Measurements from ENCODE around the gene ALLC. TPM values are rescaled to one million over a fixed set of nuclear protein-coding genes. Genes with fewer than 3 reads are reported as not detected.

Gene ALLC
- total and polyA plus RNA-seq, 2 donors (not counting 1 experiment from before 2014, with no cell fraction given) = not detected

GRCh38 chr2:3627500-3628100 is 30.4 kb upstream of the ALLC start:
- H3K27me3 Mint-ChIP-seq = peaks cover 6% of the 10 kb centered on the region
- intact Hi-C loops (cut with micrococcal nuclease) = no loop called here
- no peaks in the 10 kb centered on the region for H3K4me1 Mint-ChIP-seq
- H3K4me3 ChIP-seq (ENCODE audit: control extremely low read depth in 1 of 5, extremely low read depth in 1 of 5, insufficient read depth in 1 of 5, low read depth in 2 of 5, low read length in 4 of 5) = no peak overlapping the region
- H3K9me3 ChIP-seq (ENCODE audit: control extremely low read depth in 1 of 3, control insufficient read depth in 2 of 3, insufficient read depth in 1 of 3, low read length in 2 of 3) = peaks cover 0 to 6% (median 0%) of the 10 kb centered on the region in 3 donors
- H3K36me3 ChIP-seq (replicated peaks in 1 of 2; ENCODE audit: control extremely low read depth in 1 of 2, control insufficient read depth in 1 of 2, extremely low read depth in 1 of 2, insufficient read depth in 2 of 2, low read length in 1 of 2) = no peaks in the 10 kb centered on the region
- 95% methylated on average over 20 of the region's 21 CpGs for WGBS (ENCODE audit: insufficient coverage)
- H3K27ac ChIP-seq (ENCODE audit: low read length in 2 of 2) = no peak overlapping the region
- TF ChIP-seq EZH2 (IDR thresholded peaks at IDR 0.05; ENCODE audit: borderline replicate concordance, insufficient read depth, low read depth, low read length, poor library complexity, severe bottlenecking) (no peak), CTCF (IDR thresholded peaks at IDR 0.05) (no peak)
- no peak overlapping the region for H3K27ac Mint-ChIP-seq
- H3K79me2 ChIP-seq (ENCODE audit: control insufficient read depth, insufficient read depth, low read length) = no peaks in the 10 kb centered on the region
- no peak overlapping the region for H2AFZ ChIP-seq (ENCODE audit: insufficient read depth, low read depth, low read length, poor library complexity, severe bottlenecking)
- H3K4me2 ChIP-seq (replicated peaks; ENCODE audit: low read depth, low read length, poor library complexity, severe bottlenecking) = no peak overlapping the region
- CTCF ChIA-PET = no interaction called here
- ATAC-seq (ENCODE audit: low read depth) (no peak), DNase-seq (no peak)
- POLR2A ChIA-PET = no interaction called here
- H4K20me1 ChIP-seq (ENCODE audit: control insufficient read depth, insufficient read depth, low read length, poor library complexity, severe bottlenecking) = no peaks in the 10 kb centered on the region
- no peak overlapping the region for H3K9ac ChIP-seq (ENCODE audit: low read length)
- H3K9me3 Mint-ChIP-seq (ENCODE audit: insufficient read depth) = no peaks in the 10 kb centered on the region
- no peak overlapping the region for H3K4me3 Mint-ChIP-seq
- peaks cover 0 to 5% (median 0%) of the 10 kb centered on the region in 4 experiments for H3K27me3 ChIP-seq (replicated peaks in 1 of 4; ENCODE audit: control extremely low read depth in 1 of 4, control insufficient read depth in 3 of 4, insufficient read depth in 4 of 4, low read length in 3 of 4)
- H3K4me1 ChIP-seq (ENCODE audit: control insufficient read depth in 2 of 2, insufficient read depth in 2 of 2, low read length in 2 of 2) = no peaks in the 10 kb centered on the region

GRCh38 chr2:3628241-3628679 is 29.7 kb upstream of the ALLC start:
- H3K27me3 Mint-ChIP-seq = peaks cover 6% of the 10 kb centered on the region
- TF ChIP-seq EZH2 (IDR thresholded peaks at IDR 0.05; ENCODE audit: borderline replicate concordance, insufficient read depth, low read depth, low read length, poor library complexity, severe bottlenecking) (no peak), CTCF (IDR thresholded peaks at IDR 0.05) (no peak)
- no peaks in the 10 kb centered on the region for H3K9me3 Mint-ChIP-seq (ENCODE audit: insufficient read depth)
- DNase-seq (no peak), ATAC-seq (ENCODE audit: low read depth) (no peak)
- Histone ChIP-seq H3K9ac (ENCODE audit: low read length) (no peak overlapping the region), H3K79me2 (ENCODE audit: control insufficient read depth, insufficient read depth, low read length) (no peaks in the 10 kb centered on the region), H3K4me2 (replicated peaks; ENCODE audit: low read depth, low read length, poor library complexity, severe bottlenecking) (no peak overlapping the region), H3K4me1 (ENCODE audit: control insufficient read depth in 2 of 2, insufficient read depth in 2 of 2, low read length in 2 of 2) (no peaks in the 10 kb centered on the region), H3K9me3 (ENCODE audit: control extremely low read depth in 1 of 3, control insufficient read depth in 2 of 3, insufficient read depth in 1 of 3, low read length in 2 of 3) (peaks cover 0 to 6% (median 0%) of the 10 kb centered on the region in 3 donors), H3K36me3 (replicated peaks in 1 of 2; ENCODE audit: control extremely low read depth in 1 of 2, control insufficient read depth in 1 of 2, extremely low read depth in 1 of 2, insufficient read depth in 2 of 2, low read length in 1 of 2) (no peaks in the 10 kb centered on the region), H3K27ac (ENCODE audit: low read length in 2 of 2) (no peak overlapping the region), H4K20me1 (ENCODE audit: control insufficient read depth, insufficient read depth, low read length, poor library complexity, severe bottlenecking) (no peaks in the 10 kb centered on the region), H2AFZ (ENCODE audit: insufficient read depth, low read depth, low read length, poor library complexity, severe bottlenecking) (no peak overlapping the region), H3K27me3 (replicated peaks in 1 of 4; ENCODE audit: control extremely low read depth in 1 of 4, control insufficient read depth in 3 of 4, insufficient read depth in 4 of 4, low read length in 3 of 4) (peaks cover 0 to 5% (median 0%) of the 10 kb centered on the region in 4 experiments), H3K4me3 (ENCODE audit: control extremely low read depth in 1 of 5, extremely low read depth in 1 of 5, insufficient read depth in 1 of 5, low read depth in 2 of 5, low read length in 4 of 5) (no peak overlapping the region)
- intact Hi-C loops (cut with micrococcal nuclease) = no loop called here
- POLR2A ChIA-PET = no interaction called here
- no peaks in the 10 kb centered on the region for H3K4me1 Mint-ChIP-seq
- no peak overlapping the region for H3K4me3 Mint-ChIP-seq
- no peak overlapping the region for H3K27ac Mint-ChIP-seq
- CTCF ChIA-PET = no interaction called here
- 90% methylated on average over 6 of the region's 10 CpGs for WGBS (ENCODE audit: insufficient coverage)
